A673 (cell line): Measurements from ENCODE around the gene TSPEAR.

Source experiments
- EZH2 ChIP-seq: fragments of 200-600 bp; sonication (generic); IDR thresholded peaks from 2 replicates; pipeline ENCODE4 v1.6.1; 2017; ENCODE audit warnings: borderline replicate concordance, low read depth, mild to moderate bottlenecking, mixed read lengths, antibody characterized with exemption, low read length; ENCODE audit not compliant: poor library complexity, severe bottlenecking
- TF ChIP-seq, protein P1 (sequence below): fragments of 300-800, 200-600 bp; sonication (generic); conservative IDR thresholded peaks from 2 replicates; pipeline ENCODE4 v1.5.1; 2017; ENCODE audit warnings: low read depth, mild to moderate bottlenecking, antibody characterized with exemption, low read length, moderate library complexity, mixed read lengths

- TF ChIP-seq, protein P1, sequence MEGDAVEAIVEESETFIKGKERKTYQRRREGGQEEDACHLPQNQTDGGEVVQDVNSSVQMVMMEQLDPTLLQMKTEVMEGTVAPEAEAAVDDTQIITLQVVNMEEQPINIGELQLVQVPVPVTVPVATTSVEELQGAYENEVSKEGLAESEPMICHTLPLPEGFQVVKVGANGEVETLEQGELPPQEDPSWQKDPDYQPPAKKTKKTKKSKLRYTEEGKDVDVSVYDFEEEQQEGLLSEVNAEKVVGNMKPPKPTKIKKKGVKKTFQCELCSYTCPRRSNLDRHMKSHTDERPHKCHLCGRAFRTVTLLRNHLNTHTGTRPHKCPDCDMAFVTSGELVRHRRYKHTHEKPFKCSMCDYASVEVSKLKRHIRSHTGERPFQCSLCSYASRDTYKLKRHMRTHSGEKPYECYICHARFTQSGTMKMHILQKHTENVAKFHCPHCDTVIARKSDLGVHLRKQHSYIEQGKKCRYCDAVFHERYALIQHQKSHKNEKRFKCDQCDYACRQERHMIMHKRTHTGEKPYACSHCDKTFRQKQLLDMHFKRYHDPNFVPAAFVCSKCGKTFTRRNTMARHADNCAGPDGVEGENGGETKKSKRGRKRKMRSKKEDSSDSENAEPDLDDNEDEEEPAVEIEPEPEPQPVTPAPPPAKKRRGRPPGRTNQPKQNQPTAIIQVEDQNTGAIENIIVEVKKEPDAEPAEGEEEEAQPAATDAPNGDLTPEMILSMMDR, result no peak
- no peak for TF ChIP-seq EZH2
Measured at GRCh38 chr21:44494956-44495355, 216.4 kb downstream of the TSPEAR start.
